ENCODE measurements around the gene PCMT1. TPM values are rescaled to one million over a fixed set of nuclear protein-coding genes. Genes with fewer than 3 reads are reported as not detected.

Gene PCMT1
- total and polyA plus RNA-seq, 9 of the 15 experiments (the other 6 are each of a cell fraction or from before 2014, with no cell fraction given), result 217 to 541 (median 327) TPM

DNA sequence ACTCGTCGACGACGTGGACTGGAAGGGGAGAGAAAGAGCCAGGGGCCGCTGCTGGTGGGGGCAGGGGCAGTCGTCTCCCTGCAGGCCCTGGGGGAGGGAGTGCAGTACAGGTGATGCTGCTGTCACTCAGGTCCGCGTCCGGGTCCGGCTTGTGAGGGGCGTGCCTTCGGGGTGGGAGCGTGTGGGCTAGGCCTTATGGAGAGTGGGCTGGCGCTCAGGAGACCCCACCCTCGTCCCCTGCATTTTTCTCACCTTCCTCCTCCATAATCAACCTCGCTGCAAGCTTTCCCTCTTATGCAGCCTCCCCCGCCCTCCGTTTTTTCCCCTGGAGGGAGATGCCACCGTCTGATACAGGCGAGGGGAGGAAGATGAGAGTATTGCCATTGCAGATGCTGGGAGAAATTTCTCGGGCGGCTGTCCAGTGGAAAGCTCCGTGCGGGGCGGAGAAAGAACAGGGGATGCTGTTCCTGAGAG lies 632 bp downstream of the PCMT1 start (continued):
- TF ChIP-seq, protein P1, sequence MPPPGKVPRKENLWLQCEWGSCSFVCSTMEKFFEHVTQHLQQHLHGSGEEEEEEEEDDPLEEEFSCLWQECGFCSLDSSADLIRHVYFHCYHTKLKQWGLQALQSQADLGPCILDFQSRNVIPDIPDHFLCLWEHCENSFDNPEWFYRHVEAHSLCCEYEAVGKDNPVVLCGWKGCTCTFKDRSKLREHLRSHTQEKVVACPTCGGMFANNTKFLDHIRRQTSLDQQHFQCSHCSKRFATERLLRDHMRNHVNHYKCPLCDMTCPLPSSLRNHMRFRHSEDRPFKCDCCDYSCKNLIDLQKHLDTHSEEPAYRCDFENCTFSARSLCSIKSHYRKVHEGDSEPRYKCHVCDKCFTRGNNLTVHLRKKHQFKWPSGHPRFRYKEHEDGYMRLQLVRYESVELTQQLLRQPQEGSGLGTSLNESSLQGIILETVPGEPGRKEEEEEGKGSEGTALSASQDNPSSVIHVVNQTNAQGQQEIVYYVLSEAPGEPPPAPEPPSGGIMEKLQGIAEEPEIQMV (tag; conservative IDR thresholded peaks at IDR 0.05; ENCODE audit: low read depth), result peak; percentile 97
- TF ChIP-seq TEAD1 (CRISPR knock-in tag; IDR thresholded peaks at IDR 0.05) (peak in 1 of 2 experiments; percentile 36; a peak in 2 of 4 replicates), ARID1B (IDR thresholded peaks at IDR 0.05) (peak; percentile 41), E2F3 (CRISPR knock-in tag; IDR thresholded peaks at IDR 0.05) (peak; percentile 74; the same call in 1 of the 2 replicates), LCOR (CRISPR knock-in tag; IDR thresholded peaks at IDR 0.05) (peak; percentile 84), CEBPG (CRISPR knock-in tag; IDR thresholded peaks at IDR 0.05) (0 out of 2 replicates have a peak, but pooled peaks have one; percentile 18), CEBPG (tag; conservative IDR thresholded peaks at IDR 0.05 in 1 of 2, IDR thresholded peaks at IDR 0.05 in 1 of 2) (no peak), RCOR1 (IDR thresholded peaks at IDR 0.05; ENCODE audit: borderline replicate concordance in 1 of 2, low read depth in 2 of 2, low read length in 2 of 2) (peak; percentile 82 to 97; a peak in 3 of 4 replicates), RBM22 (IDR thresholded peaks at IDR 0.05; ENCODE audit: low read depth, low read length, poor library complexity, severe bottlenecking) (peak; percentile 27), ZBTB17 (CRISPR knock-in tag; IDR thresholded peaks at IDR 0.05) (no peak), L3MBTL2 (IDR thresholded peaks at IDR 0.05) (peak; percentile 50; the same call in 1 of the 2 replicates), ZC3H11A (IDR thresholded peaks at IDR 0.05; ENCODE audit: low read depth, low read length) (no peak), KAT7 (CRISPR knock-in tag; IDR thresholded peaks at IDR 0.05; ENCODE audit: borderline replicate concordance) (peak; percentile 64; the same call in 1 of the 2 replicates), GATA2 (CRISPR knock-in tag; IDR thresholded peaks at IDR 0.05) (peak; percentile 87), TSC22D4 (tag; IDR thresholded peaks at IDR 0.05) (no peak), ZNF778 (CRISPR knock-in tag; IDR thresholded peaks at IDR 0.05) (no peak), HDAC1 (IDR thresholded peaks at IDR 0.05) (peak in 1 of 2 experiments; percentile 86; a peak in 2 of 4 replicates), ZNF431 (CRISPR knock-in tag; IDR thresholded peaks at IDR 0.05) (peak; percentile 81)
- TF ChIP-seq, protein P2, sequence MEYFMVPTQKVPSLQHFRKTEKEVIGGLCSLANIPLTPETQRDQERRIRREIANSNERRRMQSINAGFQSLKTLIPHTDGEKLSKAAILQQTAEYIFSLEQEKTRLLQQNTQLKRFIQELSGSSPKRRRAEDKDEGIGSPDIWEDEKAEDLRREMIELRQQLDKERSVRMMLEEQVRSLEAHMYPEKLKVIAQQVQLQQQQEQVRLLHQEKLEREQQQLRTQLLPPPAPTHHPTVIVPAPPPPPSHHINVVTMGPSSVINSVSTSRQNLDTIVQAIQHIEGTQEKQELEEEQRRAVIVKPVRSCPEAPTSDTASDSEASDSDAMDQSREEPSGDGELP (CRISPR knock-in tag; IDR thresholded peaks at IDR 0.05; ENCODE audit: borderline replicate concordance), result peak; percentile 83
